ENCODE results near the gene IFITM2.

DNA sequence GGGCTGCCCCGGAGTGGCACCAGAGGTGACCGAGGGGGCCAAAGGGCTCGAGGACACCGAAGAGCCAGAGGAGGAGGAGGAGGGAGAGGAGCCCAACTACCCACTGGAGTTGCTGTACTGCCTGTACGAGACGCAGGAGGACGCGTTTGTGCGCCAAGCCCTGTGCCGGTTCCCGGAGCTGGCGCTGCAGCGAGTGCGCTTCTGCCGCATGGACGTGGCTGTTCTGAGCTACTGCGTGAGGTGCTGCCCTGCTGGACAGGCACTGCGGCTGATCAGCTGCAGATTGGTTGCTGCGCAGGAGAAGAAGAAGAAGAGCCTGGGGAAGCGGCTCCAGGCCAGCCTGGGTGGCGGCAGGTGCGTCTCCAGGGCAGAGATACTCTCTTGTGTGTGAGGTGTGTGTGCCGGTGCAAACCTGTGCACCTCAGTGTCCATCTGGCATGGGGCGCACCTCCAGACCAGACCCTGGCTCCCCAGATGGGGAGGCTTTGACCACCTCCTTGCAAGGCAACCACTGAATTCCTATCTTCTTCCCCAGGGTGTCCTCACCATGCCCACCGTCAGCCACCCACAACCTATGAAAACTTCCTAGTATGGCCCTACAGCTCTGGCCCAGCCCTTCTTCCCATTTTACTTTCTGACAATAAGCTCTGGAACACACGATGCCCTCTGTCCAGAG, 26.0 kb upstream of the IFITM2 start:
- TF ChIP-seq ZFX (IDR thresholded peaks at IDR 0.05) = no peak
- TF ChIP-seq, protein P1, sequence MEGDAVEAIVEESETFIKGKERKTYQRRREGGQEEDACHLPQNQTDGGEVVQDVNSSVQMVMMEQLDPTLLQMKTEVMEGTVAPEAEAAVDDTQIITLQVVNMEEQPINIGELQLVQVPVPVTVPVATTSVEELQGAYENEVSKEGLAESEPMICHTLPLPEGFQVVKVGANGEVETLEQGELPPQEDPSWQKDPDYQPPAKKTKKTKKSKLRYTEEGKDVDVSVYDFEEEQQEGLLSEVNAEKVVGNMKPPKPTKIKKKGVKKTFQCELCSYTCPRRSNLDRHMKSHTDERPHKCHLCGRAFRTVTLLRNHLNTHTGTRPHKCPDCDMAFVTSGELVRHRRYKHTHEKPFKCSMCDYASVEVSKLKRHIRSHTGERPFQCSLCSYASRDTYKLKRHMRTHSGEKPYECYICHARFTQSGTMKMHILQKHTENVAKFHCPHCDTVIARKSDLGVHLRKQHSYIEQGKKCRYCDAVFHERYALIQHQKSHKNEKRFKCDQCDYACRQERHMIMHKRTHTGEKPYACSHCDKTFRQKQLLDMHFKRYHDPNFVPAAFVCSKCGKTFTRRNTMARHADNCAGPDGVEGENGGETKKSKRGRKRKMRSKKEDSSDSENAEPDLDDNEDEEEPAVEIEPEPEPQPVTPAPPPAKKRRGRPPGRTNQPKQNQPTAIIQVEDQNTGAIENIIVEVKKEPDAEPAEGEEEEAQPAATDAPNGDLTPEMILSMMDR (conservative IDR thresholded peaks at IDR 0.05) = no peak

All from C4-2B (cell line).